ENCODE data around the gene MPC1L.

- TF ChIP-seq CTCF (IDR thresholded peaks at IDR 0.05) (no peak), POLR2A (IDR thresholded peaks at IDR 0.05) (no peak)
Measured at GRCh38 chrX:40623665-40624064, 437 bp downstream of the MPC1L start.
